HUES48 (cell line): ENCODE data around the gene TCF12.

Experiments used
- H3K27ac ChIP-seq: one replicate; pipeline ENCODE4 v1.7.0; 2013; ENCODE audit warnings: low read depth, low read length, inconsistent platforms
- H3K27me3 ChIP-seq: 2 replicates; pipeline ENCODE4 v1.6.1; 2013; ENCODE audit warnings: mild to moderate bottlenecking, low read length; ENCODE audit not compliant: control insufficient read depth, insufficient read depth
- H3K36me3 ChIP-seq: 2 replicates; pipeline ENCODE4 v1.6.1; 2013; ENCODE audit warnings: low read length; ENCODE audit not compliant: control insufficient read depth, insufficient read depth
- H3K4me1 ChIP-seq: 2 replicates; pipeline ENCODE4 v1.6.1; 2013; ENCODE audit warnings: mild to moderate bottlenecking, low read length; ENCODE audit not compliant: control insufficient read depth, insufficient read depth
- H3K4me3 ChIP-seq: 2 replicates; pipeline ENCODE4 v1.5.1; 2013; ENCODE audit warnings: mild to moderate bottlenecking, low read depth, low read length
- H3K9ac ChIP-seq: 2 replicates; pipeline ENCODE4 v1.6.1; 2013; ENCODE audit warnings: mild to moderate bottlenecking, low read depth, low read length, moderate library complexity
- H3K9me3 ChIP-seq: 2 replicates; pipeline ENCODE4 v1.6.1; 2013; ENCODE audit warnings: low read length; ENCODE audit not compliant: control insufficient read depth, insufficient read depth

Gene TCF12

DNA sequence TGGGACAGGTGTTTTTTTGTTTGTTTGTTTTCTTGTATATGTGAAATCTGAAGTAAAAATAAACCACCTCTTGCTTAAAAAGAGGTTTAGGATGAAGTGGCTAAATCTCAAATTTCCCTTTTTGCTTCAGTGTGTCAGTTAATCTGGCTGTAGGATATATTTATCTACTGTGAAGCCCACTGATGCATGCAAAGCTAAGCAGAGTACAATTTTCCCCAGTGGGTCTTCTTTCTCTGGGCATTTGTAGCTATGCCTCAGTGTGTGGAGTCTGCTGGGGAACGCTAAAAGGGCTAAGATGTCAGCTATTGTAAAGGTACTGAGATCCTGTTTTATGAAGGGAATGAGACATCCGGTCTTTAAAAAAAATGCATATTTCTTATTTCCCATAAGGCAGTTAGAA, 190.6 kb downstream of the TCF12 start:
- Histone ChIP-seq H3K4me3 (no peak overlapping the region), H3K27ac (no peak overlapping the region), H3K9me3 (no peaks in the 10 kb centered on the region), H3K4me1 (peaks cover 20% of the 10 kb centered on the region), H3K27me3 (no peaks in the 10 kb centered on the region), H3K36me3 (no peaks in the 10 kb centered on the region), H3K9ac (no peak overlapping the region)

GRCh38 chr15:57111002-57111401, 192.6 kb downstream of the TCF12 start:
- Histone ChIP-seq H3K4me1 (peaks cover 20% of the 10 kb centered on the region), H3K27me3 (no peaks in the 10 kb centered on the region), H3K9me3 (no peaks in the 10 kb centered on the region), H3K27ac (no peak overlapping the region), H3K9ac (no peak overlapping the region), H3K4me3 (no peak overlapping the region), H3K36me3 (no peaks in the 10 kb centered on the region)

GRCh38 chr15:57112178-57112577, 193.7 kb downstream of the TCF12 start:
- Histone ChIP-seq H3K9me3 (no peaks in the 10 kb centered on the region), H3K4me3 (no peak overlapping the region), H3K36me3 (no peaks in the 10 kb centered on the region), H3K9ac (no peak overlapping the region), H3K27me3 (no peaks in the 10 kb centered on the region), H3K4me1 (peaks cover 20% of the 10 kb centered on the region), H3K27ac (no peak overlapping the region)

- H3K4me1 ChIP-seq = peaks cover 33% of the 10 kb centered on the region
- H3K9me3 ChIP-seq = no peaks in the 10 kb centered on the region
- no peak overlapping the region for H3K4me3 ChIP-seq
- no peak overlapping the region for H3K9ac ChIP-seq
- no peak overlapping the region for H3K27ac ChIP-seq
- no peaks in the 10 kb centered on the region for H3K36me3 ChIP-seq
- H3K27me3 ChIP-seq = no peaks in the 10 kb centered on the region
These were observed 195.6 kb downstream of the TCF12 start for GRCh38 chr15:57114070-57114469.

DNA sequence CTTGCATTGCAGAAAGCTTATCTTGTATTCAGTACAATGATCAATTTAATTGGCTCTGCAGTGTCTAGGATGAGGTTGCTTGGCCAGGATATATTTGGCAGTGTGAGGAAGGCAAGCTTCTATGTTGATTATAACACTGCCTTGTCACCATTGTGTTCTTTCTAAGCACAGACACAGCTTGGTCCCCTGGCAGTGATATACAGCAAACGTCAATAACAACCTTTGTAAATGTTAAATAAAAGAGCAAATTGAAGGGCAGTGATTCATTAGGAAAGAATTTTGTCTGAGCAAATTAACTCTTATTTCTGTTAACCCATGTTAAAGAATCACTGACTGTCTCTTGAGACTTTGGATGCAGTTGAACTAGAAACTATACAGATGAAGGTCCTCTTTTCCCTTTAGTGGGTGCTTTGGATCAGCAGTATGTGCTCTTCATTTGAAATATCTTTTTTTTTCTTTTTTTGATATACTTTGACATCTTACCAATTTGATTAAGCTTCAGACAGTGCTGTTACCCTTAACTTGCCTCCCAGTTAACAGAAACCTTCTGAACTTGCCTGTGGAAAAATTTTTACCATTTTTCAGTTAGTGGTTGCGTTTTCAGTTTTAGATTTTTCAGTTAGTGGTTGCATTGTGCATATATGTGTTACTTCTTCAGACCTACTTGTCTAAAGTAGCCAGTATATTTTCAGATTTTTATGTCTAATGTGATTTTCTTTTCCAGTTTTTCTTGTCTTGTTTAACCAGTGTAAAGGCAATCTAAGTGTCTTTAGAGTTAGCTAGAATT, 199.8 kb downstream of the TCF12 start:
- H3K9me3 ChIP-seq = no peaks in the 10 kb centered on the region
- peak overlapping the region; percentile 32 for H3K27ac ChIP-seq
- no peak overlapping the region for H3K4me3 ChIP-seq
- peaks cover 46% of the 10 kb centered on the region for H3K4me1 ChIP-seq
- no peaks in the 10 kb centered on the region for H3K36me3 ChIP-seq
- H3K27me3 ChIP-seq = no peaks in the 10 kb centered on the region
- H3K9ac ChIP-seq = no peak overlapping the region; the same call in 1 of the 2 replicates

- Histone ChIP-seq H3K36me3 (no peaks in the 10 kb centered on the region), H3K4me3 (no peak overlapping the region), H3K9me3 (no peaks in the 10 kb centered on the region), H3K27ac (no peak overlapping the region), H3K9ac (no peak overlapping the region), H3K27me3 (no peaks in the 10 kb centered on the region), H3K4me1 (peaks cover 46% of the 10 kb centered on the region)
These were observed 203.8 kb downstream of the TCF12 start for GRCh38 chr15:57122080-57122840.

DNA sequence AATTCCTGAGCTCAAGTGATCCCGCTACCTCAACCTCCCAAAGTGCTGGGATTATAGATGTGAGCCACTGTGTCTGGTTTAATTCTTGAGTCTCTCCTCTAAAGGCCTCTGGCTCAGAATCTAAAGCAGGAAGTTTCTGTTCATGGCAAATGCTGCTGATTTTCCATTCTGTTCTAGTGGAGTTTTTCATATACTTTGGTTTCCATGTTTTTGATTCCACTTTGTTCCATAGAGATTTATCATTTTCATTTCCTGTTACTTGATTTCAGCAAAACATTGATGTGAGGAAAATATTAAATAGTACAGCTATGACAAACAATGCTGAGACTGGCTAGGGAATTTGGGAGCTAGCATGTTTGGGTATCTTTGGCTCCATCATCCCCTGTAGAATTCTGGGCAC, 205.6 kb downstream of the TCF12 start:
- H3K9me3 ChIP-seq = no peaks in the 10 kb centered on the region
- peaks cover 33% of the 10 kb centered on the region for H3K4me1 ChIP-seq
- H3K27ac ChIP-seq = no peak overlapping the region
- no peak overlapping the region for H3K9ac ChIP-seq
- no peak overlapping the region for H3K4me3 ChIP-seq
- H3K36me3 ChIP-seq = no peaks in the 10 kb centered on the region
- H3K27me3 ChIP-seq = no peaks in the 10 kb centered on the region

- Histone ChIP-seq H3K27me3 (no peaks in the 10 kb centered on the region), H3K9me3 (no peaks in the 10 kb centered on the region), H3K9ac (no peak overlapping the region), H3K36me3 (no peaks in the 10 kb centered on the region), H3K4me1 (peaks cover 37% of the 10 kb centered on the region), H3K27ac (no peak overlapping the region), H3K4me3 (no peak overlapping the region)
These were observed 210.6 kb downstream of the TCF12 start for GRCh38 chr15:57129064-57129463.

- Histone ChIP-seq H3K4me1 (peaks cover 55% of the 10 kb centered on the region), H3K27ac (no peak overlapping the region), H3K36me3 (no peaks in the 10 kb centered on the region), H3K9me3 (no peaks in the 10 kb centered on the region), H3K9ac (no peak overlapping the region), H3K4me3 (no peak overlapping the region), H3K27me3 (no peaks in the 10 kb centered on the region)
These were observed 212.5 kb downstream of the TCF12 start for GRCh38 chr15:57130956-57131355.

- Histone ChIP-seq H3K4me1 (peaks cover 60% of the 10 kb centered on the region), H3K36me3 (no peaks in the 10 kb centered on the region), H3K27me3 (no peaks in the 10 kb centered on the region), H3K4me3 (no peak overlapping the region), H3K9me3 (no peaks in the 10 kb centered on the region), H3K27ac (peak overlapping the region; percentile 21), H3K9ac (no peak overlapping the region)
These were observed 214.9 kb downstream of the TCF12 start for GRCh38 chr15:57133127-57133968.
